Tibial nerve (tissue), 4 donors: Measurements from ENCODE around the gene TSGA10.

ENCODE experiments used
- CTCF ChIP-seq, 5 experiments: fragments of 200-600 bp in 3 of 5; fragments of 450-650 bp in 2 of 5; sonication (generic) in 3 of 5; IDR thresholded peaks; one replicate each; pipeline ENCODE4 v1.5.1; 2016 to 2019; ENCODE audit warnings: antibody characterized with exemption in 5 of 5, mild to moderate bottlenecking in 3 of 5, moderate library complexity in 2 of 5
- EP300 ChIP-seq, 2 donors: sonication (generic); formaldehyde crosslinking; IDR thresholded peaks; one replicate each; pipeline ENCODE4 v1.6.1; 2017; ENCODE audit warnings: antibody characterized with exemption in 2 of 2, mild to moderate bottlenecking in 1 of 2
- POLR2A ChIP-seq, 2 donors: fragments of 450-650 bp; IDR thresholded peaks; one replicate each; pipeline ENCODE4 v1.6.1; 2017; ENCODE audit warnings: antibody characterized with exemption in 2 of 2, mild to moderate bottlenecking in 2 of 2, moderate library complexity in 2 of 2

GRCh38 chr2:99035920-99036319 is 118.8 kb downstream of the TSGA10 start:
- TF ChIP-seq CTCF (IDR thresholded peaks at IDR 0.05), result no peak
- no peak for TF ChIP-seq EP300 (IDR thresholded peaks at IDR 0.05)
- no peak for TF ChIP-seq POLR2A (IDR thresholded peaks at IDR 0.05)
